GM10266 (cell line): Measurements from ENCODE around the gene LSS.

ENCODE experiments used
- DNase-seq: peaks from one replicate; pipeline ENCODE4 v3.0.0; 2012; ENCODE audit errors: extremely low spot score
- TF ChIP-seq, protein P1 (sequence below): IDR thresholded peaks from 2 replicates; pipeline ENCODE4 v1.5.1; 2012; ENCODE audit warnings: mild to moderate bottlenecking, low read depth; ENCODE audit not compliant: control insufficient read depth, insufficient read depth; ENCODE audit errors: missing control alignments

Gene LSS

DNA sequence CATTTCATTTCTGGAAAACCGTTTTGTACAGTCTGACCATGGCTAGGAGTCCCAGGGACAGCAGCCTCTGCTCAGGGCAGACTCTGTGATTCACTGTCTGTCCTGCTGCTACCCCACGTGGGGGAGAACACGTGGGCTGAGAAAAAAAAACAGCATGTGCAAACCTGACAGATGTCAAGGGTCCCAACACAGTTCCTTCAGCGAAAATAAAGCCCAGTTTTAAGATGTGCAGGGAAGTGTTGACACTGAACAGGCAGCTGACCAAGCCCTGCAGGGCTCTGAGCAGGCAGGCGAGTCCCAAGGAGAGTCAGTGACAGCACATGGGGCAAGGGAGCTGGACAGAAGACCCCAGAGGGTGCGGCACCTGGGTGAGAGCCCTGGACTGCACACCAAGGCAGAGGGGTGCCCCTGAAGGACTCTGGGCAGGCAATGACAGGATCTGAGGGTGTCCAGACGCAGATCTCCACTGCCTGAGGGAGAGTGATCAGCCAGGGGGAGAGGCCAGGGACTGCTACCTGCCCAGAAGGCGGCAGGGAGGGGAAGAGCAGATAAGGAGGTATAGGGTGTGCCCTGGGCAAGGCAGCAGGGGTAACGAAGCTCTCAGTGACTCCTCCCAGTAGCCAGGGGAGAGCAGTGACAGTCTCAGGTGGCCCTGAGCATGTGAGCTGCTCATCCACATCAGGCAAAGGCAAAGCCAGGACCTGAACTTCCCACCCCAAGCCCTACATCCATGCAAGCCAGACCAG lies 39.2 kb downstream of the LSS start:
- DNase-seq, result no peak
- TF ChIP-seq, protein P1, sequence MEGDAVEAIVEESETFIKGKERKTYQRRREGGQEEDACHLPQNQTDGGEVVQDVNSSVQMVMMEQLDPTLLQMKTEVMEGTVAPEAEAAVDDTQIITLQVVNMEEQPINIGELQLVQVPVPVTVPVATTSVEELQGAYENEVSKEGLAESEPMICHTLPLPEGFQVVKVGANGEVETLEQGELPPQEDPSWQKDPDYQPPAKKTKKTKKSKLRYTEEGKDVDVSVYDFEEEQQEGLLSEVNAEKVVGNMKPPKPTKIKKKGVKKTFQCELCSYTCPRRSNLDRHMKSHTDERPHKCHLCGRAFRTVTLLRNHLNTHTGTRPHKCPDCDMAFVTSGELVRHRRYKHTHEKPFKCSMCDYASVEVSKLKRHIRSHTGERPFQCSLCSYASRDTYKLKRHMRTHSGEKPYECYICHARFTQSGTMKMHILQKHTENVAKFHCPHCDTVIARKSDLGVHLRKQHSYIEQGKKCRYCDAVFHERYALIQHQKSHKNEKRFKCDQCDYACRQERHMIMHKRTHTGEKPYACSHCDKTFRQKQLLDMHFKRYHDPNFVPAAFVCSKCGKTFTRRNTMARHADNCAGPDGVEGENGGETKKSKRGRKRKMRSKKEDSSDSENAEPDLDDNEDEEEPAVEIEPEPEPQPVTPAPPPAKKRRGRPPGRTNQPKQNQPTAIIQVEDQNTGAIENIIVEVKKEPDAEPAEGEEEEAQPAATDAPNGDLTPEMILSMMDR, result no peak

DNA sequence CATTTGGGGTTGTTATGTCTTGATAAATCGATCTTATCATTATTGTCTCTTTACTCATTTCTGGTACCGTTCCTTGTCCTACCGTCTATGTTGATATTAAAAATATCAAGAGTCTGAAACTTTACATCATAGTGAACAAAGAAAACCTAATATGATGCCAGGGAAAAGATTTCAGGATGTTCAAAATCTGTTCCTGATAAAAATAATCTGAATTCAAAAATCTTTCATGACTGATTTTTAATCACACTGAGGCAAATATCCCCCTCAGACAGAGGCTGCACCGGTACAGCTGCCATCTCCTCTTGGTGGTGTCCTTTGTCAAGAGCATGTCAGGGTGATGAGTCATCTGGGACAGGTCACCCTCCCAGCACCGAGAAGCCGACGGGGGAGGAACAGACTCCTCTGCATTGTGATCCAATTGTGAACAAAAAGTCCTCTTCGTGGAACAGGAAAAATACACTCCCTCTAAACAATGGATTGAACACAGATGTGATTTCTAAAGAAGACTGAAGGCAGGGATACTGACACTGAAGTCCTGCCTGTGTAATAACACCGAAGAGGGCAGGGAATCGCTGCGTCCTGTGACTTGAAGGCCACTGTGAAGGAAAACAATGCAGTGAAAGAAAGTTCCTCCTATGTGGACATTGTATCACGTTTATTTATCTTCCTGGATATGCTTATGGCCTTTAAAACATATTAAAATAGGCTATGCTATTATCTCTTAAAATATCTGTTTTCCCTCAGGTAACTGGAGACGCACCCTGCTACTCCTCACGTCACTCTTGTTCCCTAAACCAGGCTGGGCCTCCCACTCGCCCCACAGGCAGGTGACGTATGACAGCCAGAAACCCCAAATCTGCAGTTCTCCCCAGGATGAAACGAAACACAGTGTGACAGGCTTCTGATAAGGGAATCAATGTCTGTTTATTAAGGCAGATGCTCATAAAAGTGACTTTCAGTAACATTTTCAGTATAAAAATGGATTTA lies 40.1 kb downstream of the LSS start:
- TF ChIP-seq, protein P1, result no peak
- no peak for DNase-seq

DNA sequence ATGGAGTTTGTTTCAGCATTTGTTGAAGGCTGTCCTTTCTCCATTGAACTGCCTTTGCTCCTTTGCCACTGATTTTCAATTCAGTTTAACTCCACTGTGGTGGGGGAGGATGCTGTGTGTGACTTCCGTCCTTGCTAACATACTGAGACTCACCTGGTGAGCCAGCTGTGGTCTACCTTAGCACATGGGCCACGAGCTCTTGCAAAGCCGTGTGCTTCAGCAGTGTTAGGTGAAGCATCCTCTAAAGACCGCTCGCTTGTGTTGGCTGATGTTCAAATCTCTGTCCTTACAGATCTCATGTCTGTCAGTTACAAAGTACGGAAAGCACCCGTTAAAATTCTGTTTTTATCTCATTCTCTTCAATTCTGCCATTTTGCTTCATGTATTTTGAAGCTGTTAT lies 40.8 kb downstream of the LSS start:
- no peak for DNase-seq
- TF ChIP-seq, protein P1, result no peak

DNA sequence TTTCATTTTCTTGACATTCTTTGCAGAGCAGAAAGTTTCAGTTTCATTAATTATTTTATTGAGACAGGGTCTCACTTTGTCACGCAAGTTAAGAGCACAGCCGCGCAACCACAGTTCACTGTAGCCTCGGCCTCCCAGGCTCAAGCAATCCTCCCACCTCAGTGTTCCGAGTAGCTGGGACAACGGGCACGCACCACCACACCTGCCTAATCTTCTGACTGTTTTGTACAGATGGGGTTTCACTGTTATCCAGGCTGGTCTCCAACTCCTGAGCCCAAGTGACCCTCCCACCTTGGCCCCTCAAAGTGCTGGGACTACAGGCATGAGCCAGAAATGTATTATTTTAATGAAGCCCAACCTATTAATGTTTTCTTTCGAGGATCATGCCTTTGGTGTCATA lies 41.3 kb downstream of the LSS start:
- TF ChIP-seq, protein P1, result no peak
- DNase-seq, result no peak

DNA sequence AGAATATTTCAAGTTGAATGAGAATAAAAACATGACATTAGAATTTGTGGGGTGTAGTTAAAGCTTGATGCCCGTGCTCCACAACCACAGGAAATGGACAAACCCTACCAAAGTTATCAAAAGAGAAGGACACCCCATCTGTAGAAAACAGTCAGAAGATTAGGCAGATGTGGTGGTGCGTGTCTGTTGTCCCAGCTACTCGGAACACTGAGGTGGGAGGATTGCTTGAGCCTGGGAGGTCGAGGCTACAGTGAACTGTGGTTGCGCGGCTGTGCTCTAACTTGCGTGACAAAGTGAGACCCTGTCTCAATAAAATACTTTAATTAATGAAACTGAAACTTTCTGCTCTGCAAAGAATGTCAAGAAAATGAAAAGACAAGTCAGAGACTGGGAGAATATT lies 42.9 kb downstream of the LSS start:
- no peak for DNase-seq
- TF ChIP-seq, protein P1, result no peak

DNA sequence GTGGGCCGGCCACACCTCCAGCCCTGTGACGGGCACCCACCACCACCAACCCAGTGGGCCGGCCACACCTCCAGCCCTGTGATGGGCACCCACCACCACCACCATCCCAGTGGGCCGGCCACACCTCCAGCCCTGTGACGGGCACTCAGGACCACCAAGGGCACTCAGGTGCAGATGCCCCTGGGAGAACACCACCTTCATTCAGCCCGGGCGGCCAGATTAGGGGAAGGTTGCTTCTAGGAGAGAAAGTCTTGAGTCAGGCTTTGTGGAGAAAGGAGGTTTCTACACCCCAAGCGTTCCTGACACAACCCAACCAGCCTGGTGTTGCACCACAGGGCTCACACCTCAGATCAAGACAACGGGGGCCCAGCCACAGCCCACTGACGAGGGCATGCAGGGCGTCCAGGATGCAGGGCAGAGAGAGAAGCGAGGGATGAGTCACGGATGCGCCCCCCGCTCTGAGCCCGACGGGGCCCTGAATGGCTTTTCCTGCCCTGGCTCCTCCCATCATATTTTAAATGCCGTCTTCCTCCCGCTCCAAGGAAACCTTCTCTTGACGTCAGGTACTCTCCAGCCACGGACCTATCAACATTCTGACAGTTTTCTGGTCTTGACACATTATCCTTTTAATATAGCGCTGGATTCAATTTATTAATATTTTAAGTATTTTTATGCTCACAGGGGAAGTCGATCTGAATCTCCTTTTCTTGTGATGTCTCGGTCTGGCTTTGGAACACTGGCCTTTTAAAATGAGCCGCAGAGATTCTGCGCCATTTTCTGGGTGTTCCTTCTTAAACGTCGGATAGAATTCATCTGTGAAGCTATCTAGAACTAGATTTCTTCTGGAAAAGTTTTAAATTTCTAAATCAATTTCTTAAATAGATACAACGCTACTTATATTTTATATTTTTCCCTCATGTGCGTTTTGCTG lies 43.7 kb downstream of the LSS start:
- TF ChIP-seq, protein P1, result no peak
- DNase-seq, result peak; percentile 86
